NCI-H2107 (cell line): ENCODE measurements around the gene TDRD1.

Experiments
- DNase-seq: peaks from one replicate; lab custom pipeline; 2025; lab: John Stamatoyannopoulos, UW

Gene TDRD1

DNA sequence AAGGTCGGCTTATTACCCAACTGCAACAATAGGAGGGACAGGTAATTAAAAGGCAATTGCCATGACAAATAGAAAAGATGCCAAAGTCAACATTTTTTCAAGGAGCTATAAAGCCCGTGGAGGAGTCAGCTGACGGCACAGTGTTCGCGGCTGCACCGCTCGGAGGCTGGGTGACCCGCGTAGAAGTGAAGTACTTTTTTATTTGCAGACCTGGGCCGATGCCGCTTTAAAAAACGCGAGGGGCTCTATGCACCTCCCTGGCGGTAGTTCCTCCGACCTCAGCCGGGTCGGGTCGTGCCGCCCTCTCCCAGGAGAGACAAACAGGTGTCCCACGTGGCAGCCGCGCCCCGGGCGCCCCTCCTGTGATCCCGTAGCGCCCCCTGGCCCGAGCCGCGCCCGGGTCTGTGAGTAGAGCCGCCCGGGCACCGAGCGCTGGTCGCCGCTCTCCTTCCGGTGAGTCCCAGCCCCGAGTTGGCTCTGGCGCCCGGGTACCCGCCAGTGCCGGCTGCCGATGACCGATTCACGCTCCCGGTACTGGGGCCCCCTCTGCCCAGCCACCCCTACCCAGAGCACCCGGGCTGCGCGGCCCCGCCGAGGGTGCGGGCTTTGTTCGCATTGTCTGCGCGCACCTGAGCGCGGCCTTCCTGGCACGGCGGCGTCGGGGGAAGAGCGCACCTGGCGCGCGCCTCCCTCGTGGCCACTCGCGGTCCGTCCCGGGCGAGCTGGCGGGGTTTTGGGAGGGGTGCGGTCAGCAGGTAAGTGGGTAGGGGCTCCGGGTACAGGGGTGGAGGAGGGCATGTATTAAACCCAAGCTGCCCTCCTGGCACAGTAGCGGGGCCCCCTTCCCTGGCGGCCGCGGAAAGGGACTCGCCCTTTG is 60.2 kb downstream of the TDRD1 start, which contains the start of gene VWA2:
TSS of gene VWA2 (plus strand) at position 138 of the 877 bp plus-strand sequence. CDS start 9,460 bp downstream, outside the sequence.
- DNase-seq: no peak

DNA sequence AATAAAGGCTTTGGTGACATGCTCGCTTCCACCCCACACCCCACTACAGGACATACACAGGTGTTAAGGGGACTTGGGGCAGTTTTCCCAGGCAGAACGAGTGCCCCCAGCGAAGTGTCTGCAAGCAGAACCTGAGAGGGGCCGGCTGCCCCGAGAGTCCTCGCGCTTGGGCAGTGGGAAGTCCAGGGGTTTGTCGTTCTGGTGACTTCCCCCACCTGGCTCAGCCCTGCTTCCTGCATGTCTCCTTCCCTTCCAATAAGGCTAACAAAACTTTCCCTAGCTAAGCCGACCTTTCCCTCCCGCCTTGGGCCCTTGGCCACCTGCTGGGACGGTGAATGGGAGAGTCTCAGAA is 60.8 kb downstream of the TDRD1 start:
- no peak for DNase-seq

DNA sequence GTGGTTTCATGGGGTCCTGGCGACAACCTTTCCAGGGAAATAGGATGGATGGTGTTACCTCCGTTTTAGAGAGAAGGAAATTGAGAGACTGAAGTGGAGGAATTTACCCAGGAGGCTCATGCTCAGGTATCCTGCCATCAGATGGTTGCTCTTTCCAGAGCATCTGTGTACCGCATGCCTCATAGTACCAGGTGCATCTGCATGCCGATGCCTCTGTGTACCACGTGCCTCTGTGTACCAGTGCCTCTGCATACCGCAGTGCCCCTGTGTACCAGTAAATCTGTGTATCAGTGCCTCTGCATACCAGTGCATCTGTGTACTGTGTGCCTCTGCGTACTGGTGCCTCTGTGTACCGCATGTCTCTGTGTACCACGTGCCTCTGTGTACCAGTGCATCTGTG is 63.1 kb downstream of the TDRD1 start:
- no peak for DNase-seq

- DNase-seq: no peak
Measured at GRCh38 chr10:114243661-114244060, 64.5 kb downstream of the TDRD1 start.

DNA sequence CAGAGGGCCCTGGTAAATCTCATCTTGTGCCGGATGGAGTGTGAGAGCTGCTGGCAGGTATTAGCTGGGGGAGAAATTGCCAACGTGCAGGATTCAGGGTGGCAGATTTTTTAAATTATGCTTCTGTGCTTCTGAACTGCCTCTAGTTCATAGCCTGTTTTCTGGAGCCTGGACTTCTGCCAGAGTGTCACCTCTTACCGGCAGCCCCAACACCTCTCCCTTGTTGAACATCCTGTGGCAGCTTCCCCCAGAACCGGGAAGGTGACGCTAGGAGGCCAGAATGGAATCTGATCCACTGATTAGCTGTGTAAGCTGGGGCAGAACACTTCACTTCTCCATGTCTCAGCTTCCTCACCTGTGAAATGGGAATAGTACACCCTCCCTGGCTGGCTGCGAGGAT is 65.0 kb downstream of the TDRD1 start:
- DNase-seq: no peak

GRCh38 chr10:114245121-114245791 is 66.1 kb downstream of the TDRD1 start:
- no peak for DNase-seq

GRCh38 chr10:114246679-114247305 is 67.6 kb downstream of the TDRD1 start:
- no peak for DNase-seq

DNA sequence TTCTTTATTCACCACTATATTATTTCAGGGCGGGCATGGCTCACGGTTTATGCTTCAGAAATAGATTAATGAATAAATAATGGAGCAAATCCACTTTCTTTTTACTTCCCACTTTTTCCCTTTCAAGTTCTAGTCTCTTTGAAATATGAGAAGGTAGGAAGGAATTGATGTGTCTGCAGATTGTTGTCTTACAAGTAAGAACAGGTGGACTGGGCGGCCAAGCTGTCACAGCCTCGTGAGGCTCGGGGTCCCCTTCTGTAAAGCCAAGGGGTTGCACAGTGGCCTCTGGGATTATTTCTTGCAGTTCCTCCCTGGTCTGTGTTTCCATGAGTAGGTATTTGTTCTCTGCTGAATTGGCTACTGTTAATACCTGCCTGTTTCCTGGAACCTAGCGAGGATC is 71.1 kb downstream of the TDRD1 start:
- DNase-seq: no peak

DNA sequence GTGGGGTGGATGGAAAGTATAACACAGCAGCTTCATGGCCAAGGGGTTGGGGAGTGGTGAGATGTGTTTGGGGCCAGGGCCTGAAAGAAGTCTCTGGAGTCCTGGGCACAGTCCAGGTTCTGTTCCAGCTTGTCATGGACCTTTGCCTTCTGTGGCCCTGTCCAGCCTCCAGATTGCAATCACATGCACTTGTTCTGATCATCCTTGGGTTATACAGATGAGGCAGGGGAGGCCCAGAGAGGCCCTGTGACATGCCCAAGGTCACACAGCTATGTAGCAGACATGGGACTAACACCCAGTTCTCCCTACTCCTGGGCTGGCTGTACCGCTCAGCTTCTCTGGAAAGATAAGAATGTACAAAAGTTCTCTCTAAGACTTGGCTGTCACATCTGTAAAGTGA is 71.6 kb downstream of the TDRD1 start:
- no peak for DNase-seq

- no peak for DNase-seq
Measured at GRCh38 chr10:114252092-114252491, 72.9 kb downstream of the TDRD1 start.

GRCh38 chr10:114252883-114253282 is 73.7 kb downstream of the TDRD1 start:
- DNase-seq: no peak

DNA sequence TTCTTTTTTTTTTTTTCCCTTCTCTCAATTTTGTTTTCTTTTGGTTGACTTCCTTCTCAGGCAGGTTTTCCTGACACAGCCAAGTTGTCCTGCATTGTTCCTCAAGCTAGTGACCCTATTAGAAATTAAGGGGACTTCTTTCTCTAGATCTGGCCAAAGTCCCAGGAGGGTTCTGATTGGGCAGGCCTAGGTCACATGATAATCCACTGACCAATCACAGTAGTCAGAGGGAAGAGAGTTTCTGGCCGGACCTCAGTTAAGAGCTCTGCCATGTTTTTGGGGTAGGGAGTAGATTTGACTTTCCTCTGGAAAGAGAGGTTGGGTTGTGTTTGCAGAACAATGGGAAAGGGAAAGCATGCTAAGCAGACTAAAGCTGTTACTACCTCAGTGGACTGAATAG is 76.1 kb downstream of the TDRD1 start:
- no peak for DNase-seq

- DNase-seq: no peak
Measured at GRCh38 chr10:114256008-114256765, 77.0 kb downstream of the TDRD1 start.

DNA sequence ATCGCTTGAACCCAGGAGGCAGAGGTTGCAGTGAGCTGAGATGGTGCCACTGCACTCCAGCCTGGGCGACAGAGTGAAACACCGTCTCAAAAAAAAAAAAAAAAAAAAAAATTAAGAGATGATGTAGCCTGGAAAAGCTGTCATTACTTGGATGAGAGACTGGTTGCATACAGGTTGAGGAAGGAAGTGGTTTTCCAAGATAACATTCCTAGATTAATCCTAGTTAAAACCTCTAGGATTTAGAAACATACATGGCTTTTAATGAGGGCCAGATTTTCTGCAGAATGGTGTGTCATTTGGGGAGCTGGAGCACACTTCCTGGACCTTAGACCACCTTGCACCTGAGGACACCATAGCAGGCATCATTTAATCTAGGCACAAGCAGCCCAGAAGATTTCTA is 77.7 kb downstream of the TDRD1 start:
- no peak for DNase-seq

GRCh38 chr10:114257498-114257897 is 78.3 kb downstream of the TDRD1 start:
- DNase-seq: no peak

GRCh38 chr10:114258274-114258840 is 79.2 kb downstream of the TDRD1 start:
- DNase-seq: no peak

DNA sequence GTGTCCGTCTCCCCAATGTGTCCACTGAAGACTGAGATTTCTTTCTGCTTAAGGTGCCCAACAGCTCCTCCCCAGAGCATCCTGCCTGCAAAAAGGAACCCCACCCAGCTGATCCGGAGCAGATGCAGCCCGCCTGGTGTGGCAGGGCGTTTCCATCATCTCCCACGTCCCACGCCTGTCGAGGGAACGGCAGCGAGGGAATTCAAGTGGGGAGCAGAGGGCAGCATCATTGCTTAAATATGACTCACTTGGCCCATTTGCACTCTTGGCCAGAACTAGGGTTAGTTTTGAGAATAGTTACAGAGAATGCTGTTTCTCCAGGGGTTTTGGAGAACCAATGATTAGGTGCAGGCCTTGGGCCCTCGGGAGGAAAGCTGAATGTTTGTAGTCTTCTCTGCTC is 80.7 kb downstream of the TDRD1 start:
- no peak for DNase-seq

- no peak for DNase-seq
Measured at GRCh38 chr10:114260366-114260765, 81.2 kb downstream of the TDRD1 start.

- no peak for DNase-seq
Measured at GRCh38 chr10:114261076-114261475, 81.9 kb downstream of the TDRD1 start.

GRCh38 chr10:114262496-114262895 is 83.3 kb downstream of the TDRD1 start:
- no peak for DNase-seq

- DNase-seq: no peak
Measured at GRCh38 chr10:114265392-114266053, 86.4 kb downstream of the TDRD1 start.
